T-helper 9 cell (primary cell): Measurements from ENCODE around the gene BCL6.

Experiments
- DNase-seq: peaks from one replicate; pipeline ENCODE4 v3.0.0-alpha.2; 2020

Gene BCL6

DNA sequence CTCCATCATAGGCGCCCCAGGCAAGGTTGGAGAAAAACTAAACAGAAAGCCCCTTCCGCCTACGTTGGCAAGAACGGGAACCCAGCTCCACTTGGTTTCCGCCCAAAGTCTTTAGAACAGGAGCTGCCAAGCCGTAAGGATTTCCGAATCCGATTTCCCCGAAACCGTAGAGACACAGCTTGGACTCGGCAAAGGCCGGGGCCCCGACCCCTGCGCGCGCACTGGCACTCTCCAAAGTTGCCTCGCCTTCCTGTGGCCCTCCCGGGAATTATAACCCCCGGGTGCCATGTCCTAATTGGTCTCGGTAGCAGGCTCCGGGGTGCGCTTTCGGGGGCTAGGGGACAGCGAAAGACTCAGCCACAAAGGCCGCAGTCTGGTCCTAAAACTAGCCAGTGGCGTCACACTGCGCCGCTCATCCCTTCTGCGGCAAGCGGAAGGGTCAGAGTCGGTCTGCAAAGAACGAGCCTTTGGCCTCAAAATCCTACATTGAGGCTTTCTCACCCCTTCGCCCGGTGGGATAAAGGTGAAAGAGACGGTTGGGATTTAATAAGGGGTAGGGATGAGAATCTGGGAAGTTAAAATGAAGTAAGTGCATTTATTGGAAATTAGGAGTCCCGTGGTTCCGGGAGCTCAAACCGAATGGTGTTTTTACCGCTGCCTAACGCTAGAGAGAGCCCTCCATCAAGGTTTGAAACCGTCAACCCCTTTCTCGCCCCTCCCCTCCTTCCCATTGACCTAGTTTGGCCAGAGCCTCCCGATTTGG is 6.8 kb downstream of the BCL6 start:
- peak; percentile 45 for DNase-seq

DNA sequence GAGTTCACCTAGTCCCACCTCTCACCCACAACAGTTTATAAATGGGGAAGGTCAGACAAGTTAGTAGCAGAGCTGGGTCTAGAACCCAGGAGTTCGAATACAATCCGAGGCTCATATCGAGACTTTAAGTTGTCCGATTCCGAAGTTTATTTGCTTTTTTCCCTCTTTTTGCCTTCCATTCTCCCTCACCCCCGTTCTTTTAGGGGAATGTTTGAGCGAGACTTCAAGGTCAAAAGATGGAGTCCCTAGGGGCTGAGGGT is 7.3 kb downstream of the BCL6 start:
- DNase-seq: no peak

DNA sequence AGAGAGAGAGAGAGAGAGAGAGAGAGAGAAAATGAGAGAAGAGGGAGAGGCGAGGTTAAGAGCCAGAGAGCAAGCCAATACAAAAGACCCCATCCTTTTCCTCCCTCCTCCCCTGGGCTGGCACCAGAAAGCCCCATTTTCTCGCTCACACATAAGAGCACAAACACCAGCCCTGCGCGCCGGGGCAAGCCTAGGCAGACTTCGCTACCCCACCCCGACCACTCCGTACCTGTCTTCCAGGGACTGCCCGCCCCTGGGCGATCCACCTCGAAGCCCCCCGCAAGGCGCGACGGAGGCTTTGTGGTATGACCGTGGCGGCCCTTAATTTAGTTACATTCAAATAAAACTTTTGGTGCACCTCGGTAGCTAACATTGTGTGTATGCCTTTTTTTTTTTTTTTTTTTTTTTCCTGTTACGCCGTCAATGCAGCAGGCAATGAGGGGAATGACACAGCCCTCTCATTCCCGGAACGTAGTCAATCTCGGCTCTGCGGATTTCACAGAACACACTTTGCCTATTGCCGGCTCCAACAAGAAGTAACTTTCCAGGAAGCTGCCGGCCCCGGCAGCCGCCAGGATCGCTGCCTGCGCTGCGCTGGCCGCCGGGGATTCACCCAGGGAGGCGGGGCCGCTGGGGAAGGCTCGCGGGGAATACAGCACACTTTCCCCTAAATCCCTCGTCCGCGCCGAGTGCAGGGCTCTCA is 7.7 kb downstream of the BCL6 start:
- DNase-seq: no peak

DNA sequence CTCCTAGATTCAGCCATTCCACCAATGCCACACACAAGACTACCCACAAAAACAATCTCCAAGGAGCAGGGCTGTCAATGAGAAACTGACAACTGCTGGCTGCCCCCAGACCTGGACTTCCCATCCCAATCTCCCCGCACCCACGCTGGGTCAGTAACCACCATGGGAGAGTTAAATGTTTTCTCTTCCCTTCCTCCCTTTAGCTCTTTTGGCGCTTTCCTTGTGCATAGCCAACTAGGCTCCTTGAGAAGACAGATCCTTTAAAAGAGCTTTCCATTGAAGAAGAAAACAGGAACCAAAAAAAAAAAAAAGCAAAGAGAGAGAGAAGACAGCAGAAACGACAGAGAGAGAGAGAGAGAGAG is 8.3 kb downstream of the BCL6 start:
- DNase-seq: no peak

DNA sequence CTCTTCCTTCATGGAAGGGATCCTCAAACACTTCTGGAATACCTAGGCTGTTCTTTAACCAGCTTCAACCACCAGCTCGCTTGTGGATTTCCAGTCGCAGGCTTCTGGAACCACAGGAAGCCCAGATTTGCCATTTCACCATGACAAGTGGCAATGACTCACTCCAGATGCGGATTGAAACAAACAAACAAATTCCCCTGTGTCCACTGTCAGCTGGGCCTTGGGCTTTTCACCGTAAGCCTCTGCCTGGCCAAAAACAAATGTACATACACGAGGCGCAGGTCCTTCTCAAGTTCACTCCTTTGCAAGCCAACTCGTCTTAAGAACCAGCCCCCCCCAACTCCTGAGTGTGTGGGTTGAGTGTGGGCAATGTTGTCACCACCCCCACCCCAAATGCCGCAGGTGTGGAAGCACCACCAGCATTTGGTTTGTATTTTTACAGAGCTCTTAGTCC is 8.8 kb downstream of the BCL6 start:
- no peak for DNase-seq

DNA sequence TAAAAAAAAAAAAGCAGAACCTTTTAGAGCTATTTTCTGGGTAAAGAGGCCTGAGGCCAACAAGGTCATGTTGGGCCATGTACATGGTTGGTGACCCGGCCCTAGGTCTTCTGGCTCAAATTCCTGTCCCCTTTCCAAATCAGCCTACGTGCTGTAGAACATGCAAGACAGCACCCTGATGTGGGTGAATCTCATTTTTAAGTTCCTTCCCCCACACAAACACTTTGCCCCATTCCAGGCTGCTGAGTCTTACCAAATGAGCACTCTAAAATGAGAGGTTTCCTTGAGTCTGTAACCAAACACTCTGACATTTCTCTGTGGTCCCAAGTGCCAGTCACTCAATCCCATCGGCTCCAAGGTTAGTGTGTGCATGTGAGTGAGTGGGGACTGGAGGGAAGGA is 9.4 kb downstream of the BCL6 start:
- no peak for DNase-seq

DNA sequence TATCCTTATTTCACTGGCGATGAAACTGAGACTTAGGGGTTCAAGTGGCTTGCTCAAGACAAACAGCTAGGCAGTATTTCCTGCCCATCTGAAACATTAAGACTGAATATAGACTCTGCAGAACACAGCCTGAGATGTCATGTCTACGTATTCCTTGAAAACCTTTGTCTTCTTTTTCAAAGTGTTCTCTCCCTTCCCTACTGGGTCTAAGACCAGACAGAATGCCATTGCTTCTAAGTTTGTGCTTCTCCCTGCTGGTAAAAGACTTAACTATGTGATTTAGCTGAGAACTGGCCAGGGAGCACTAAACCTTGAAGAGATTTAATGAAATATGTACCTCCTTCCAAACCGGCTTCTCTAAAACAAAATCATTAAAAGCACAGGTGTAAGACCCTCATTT is 9.9 kb downstream of the BCL6 start:
- DNase-seq: no peak

DNA sequence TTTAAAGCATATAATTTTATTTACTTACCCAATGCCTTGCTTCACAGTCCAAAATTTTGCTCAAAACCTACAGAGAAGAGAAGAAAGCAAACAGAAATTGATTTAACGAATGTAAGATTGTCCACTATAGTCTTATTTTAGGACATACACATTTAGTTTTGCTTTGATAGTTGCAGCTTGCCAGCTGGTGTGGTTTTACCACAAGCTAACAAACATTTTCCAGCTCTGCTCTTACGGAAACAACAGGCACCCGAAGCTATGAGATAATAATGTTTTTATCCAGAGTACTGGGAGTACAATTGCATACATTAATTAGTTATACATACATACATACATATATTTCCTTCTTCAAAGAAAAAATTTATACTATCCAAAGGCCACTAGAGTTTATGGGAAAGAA is 10.4 kb downstream of the BCL6 start:
- no peak for DNase-seq

DNA sequence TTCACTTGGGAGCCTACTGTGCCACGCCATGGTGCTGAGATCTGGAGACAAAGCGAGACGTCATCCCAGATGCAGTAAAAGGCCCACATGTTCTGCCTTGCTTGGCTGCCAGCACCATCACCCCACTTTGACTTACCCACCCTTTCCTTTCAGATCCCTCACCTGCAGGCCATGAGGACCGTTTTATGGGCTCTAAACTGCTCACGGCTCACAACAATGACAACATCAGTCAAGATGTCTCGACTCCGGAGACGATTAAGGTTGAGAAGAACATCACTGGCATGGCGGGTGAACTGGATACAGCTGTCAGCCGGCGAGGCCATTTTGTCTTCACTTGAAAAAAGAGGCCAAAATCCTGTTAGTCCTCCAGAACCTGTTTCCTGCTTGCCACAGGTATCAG is 11.9 kb downstream of the BCL6 start:
- no peak for DNase-seq

DNA sequence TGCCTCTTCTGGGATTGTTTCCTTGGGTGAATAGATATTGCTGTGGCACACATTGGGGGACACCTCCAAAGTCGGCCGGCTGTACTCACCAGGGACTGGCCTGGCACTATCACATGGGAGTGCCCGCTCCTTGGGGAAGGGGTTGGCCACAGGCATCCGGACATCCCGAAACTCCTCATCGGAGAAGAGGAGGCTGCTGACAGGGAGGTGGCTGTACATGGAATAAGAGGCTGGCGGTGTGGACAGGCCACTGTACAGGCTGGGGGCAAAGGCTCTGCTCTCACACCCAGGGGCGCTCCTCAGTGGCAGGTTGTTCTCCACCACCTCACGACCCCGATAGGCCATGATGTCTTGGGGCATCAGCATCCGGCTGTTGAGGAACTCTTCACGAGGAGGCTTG is 15.7 kb downstream of the BCL6 start:
- DNase-seq: no peak

DNA sequence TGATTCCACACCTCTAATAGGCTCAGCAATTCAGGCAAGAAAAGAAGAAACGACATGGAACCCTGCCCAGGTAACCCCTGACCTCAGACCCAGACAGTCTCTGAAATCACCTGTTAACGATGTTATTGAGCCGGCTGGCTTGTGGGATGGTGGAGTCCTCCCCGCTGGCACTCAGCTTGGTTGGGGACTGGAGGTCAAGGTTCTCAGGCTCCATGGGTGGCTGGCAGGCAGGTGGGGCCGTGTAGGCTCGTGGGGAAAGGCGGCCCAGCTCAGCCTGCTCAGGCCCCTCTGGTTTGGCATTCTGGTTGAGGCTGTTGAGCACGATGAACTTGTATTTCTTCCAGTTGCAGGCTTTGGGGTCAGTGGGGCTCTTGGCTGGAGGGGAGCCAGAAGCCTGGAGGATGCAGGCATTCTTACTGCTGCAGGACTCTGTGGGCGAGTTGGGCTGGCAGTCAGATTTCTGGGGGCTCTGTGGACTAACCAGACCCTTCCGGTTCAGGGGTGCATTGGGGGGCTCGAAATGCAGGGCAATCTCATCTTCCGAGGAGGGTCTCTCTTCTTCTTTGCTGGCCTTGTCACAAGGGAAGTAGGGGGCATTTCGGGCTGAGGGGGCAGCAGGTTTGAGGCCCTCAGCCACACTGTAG is 16.2 kb downstream of the BCL6 start:
- DNase-seq: no peak

DNA sequence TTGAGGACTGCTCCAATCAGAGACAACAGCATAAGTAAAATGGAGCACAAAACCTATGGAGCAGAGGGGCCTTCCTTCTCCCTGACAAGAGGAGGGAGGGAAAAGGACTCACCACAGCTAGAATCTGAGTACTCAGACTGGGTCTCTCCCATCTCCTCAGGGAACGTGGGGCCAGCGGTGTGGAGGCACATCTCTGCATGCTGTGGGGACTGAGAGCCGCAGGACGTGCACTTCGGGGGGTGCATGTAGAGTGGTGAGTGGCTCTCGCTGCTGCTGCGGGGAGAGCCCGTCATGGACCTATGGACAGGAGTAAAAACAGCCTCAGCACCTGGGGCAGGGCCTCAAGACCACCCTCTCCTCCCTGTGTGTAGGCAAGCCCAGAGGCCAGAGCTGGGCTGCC is 17.0 kb downstream of the BCL6 start:
- no peak for DNase-seq

DNA sequence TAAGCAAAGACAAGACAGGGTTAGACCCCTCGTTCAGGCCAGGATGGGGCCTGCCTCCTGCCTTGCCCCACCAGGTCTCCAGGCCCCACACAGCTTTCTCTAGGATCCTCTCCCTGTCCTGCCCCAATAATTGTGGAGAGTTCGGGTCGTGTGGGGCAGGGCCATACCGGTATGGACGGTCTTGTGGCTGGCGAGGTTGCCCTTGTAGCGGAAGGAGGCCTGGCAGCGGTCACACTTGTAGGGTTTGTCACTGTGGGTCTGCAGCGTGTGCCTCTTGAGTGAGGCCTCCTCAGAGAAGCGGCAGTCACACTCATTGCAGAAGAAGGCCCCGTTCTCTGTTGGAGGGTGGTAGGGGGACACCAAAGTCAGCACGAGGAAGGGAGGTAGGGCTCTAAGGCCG is 18.7 kb downstream of the BCL6 start:
- DNase-seq: no peak

DNA sequence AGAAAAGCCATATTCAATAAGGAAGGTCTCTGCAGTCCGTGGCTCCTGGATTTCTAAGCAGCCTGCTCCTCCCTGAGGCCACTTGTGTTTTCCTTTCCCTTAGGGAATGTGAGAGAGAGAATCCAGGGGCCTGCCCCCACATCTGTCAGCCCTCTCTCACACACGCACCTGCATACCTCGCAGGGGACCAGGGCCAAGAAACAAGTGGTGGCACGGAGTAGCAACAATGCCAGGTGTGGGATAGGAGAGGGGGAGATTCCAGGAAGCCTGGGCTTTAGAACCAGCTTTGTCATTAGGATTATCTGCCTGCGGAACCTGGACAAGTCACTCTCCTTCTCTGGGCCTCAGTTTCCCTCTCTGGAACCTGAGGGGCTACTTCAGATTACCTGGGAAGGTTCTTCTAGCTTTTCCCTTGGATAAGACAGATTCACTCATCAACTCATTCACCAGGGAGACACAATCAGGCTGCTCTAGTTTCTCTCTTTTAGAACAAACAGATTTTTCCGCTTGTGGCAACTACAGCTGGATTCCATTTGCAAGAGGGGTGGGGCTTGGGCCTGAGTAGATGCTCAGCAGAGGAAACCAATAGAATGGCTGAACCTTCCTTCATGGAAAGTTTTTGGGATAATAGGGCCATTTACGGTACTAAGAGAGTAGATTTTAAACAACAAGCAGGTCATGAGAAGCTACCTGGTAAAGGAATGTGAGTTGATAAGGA is 19.5 kb downstream of the BCL6 start:
- DNase-seq: no peak

DNA sequence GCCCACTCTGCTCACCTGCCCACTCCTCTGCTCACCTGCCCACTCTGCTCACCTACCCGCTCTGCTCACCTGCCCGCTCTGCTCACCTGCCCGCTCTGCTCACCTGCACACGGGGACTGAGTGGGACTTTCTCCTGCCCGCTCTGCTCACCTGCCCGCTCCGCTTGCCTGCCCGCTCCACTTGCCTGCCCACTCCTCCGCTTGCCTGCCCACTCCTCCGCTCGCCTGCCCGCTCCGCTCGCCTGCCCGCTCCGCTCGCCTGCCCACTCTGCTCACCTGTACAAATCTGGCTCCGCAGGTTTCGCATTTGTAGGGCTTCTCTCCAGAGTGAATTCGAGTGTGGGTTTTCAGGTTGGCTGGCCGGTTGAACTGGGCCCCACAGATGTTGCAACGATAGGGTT is 20.0 kb downstream of the BCL6 start:
- no peak for DNase-seq

DNA sequence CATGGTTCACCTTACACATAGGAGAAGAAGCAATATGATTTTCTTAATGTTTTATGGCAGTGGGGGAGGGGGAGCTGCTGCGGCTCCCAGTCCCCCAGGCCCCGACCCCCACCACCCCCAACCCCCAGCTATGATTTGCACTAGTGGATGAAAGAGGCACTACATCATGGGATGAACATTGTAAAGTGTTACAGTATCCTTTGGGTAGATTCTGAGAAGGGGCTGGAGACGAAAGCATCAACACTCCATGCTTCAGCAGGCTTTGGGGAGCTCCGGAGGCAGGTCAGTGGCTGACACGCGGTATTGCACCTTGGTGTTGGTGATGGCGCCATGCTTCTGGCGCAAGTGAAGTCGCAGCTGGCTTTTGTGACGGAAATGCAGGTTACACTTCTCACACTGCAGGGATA is 23.1 kb downstream of the BCL6 start:
- no peak for DNase-seq

DNA sequence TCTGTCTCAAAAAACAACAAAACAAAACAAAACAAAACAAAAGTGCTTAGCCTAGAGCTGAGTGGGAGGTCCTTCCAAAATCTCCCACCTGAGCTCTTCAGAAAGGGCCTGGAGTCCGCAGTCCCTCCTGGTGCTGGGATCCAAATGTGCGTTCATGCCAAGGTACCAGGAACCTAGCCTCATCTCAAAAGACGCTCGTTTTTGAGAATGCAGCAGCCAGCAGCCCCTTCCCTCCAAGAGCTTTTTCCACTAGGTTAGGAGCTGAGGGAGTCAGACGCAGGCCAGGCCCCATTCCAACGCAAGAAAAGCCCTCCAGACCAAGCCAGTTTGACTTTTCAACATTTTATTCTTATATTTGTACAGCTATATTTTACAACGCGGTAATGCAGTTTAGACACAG is 24.2 kb downstream of the BCL6 start:
- no peak for DNase-seq

DNA sequence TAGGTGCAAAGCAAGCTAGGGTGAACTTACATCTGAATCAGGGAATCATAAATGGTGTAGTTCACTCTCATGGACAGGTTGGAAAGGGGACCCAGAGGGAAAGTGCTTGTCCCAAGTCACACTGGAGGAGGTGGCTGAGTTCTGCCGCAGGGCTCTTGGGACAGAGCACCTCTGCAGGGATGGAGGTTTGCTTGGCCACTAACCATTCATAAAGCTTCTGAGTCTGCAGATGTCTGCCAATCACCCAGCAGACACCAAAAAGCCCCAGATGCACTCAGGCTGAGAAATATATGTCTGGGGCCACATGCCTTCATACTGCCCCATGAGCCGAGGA is 25.0 kb downstream of the BCL6 start:
- no peak for DNase-seq

DNA sequence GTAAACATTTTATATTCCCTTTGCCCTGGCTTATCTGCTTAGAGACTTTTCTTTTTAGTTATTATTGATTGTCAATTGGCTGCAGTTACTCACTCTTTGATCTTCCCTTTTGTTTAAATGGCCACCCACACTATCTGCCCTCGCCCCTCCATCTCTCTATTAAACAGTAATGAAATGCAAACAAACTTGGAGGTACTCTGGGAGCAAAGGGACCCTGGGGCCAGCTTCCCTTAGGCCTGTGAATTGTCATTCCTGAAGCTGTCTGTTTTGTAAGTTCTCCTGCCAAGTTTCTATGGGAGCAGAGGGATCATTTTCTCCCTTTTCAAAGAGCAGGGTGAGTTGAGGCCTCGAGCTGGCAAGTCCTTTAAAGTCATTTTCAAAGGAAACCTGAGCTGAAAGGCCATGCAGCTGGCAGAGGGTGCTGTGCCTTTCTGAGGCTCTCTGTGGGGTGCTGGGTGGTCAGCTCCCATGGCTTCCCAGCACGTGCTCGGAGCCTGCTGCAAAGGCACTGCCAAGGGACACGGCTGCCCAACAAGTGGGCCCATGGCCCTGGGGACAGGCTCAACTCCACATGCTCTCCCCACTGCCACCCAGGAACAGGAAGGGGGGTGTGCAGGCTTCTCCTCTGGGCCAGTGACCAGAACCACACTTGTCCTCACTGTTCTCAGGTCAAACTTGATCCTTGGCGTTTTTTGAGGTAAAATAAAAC is 25.5 kb downstream of the BCL6 start:
- DNase-seq: no peak

DNA sequence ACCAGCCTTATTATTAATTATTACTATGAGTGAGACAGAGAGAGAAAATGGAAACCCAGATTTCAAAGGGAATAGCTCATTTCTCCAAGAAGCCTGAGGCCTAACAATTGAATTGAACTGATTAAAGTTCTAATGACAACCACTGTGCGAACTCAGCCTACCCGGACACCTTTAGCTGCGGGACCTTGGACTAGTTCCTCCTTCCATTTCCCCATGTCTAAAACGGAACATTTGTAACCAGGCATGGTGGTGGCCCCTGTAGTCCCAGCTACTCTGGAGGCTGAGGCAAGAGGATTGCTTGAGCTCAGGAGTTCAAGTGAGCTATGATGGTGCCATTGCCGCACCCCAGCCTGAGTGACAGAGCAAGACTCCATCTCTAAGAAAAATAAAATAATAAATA is 26.5 kb downstream of the BCL6 start:
- DNase-seq: no peak

DNA sequence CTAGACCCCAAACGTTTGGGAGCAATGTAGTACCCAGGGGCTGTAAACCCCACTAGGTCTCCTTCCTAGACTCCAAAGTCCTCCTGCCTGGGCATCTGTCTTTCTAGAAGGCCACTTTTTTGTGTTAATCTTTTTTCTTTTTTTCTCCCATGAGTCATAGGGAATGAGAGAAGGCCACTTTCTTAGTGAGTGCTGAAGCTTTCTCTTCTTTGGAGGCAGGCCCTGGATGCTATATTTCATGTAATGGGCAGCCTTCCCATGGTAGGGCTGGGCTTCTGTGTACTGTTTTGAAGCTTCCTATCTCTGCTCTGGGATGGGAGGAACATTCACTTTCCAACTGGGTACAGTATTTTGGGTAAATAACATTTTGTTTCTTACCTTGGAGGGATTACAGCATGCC is 27.7 kb downstream of the BCL6 start:
- no peak for DNase-seq

DNA sequence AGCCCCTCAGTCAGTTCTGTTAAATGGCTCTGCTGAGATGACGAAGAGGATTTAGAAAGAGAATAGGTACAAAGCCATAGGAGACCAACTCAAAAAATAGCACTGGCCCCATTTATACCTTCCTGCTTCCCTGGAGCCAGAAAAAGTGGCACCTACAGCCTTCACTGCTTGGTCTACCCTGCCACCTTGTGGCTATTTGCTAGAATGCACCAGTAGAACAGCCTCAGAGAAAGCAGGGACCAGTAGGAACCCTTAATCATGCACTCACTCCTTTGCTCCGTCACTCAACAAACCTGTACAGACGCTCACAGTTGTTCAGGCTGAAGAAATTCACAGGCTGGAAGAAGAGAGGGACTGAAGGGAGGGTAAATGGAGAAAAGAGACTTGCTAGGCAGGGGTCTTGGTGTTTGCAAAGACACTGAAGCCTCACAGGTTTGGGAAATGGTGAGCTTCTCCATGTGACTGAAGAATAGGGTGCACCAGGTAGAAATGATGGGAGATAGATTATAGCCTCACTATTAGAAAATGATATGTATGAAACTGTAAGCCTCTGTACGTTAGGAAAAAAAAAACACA is 30.8 kb downstream of the BCL6 start:
- DNase-seq: peak; percentile 59

DNA sequence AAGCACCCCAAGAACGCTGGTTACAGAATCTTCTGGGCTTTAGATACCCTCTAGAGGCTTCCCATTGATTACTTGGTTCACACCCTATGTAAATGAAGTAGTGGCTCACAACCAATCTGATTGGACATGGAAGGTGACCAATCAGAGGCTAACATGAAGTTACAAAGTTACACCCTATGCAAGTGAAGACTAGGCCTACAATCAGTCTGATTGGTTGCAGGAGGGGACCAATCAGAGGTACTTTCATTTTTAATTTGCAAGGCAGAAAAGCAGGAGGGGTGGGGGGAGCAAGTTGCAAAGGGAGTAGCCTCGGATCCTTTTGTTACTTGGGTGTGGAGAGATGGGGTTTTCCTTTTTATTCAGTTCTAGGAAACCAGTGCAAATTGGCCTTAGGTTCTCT is 31.8 kb downstream of the BCL6 start:
- DNase-seq: no peak
